ENCODE results near the gene DEPDC1B.

- TF ChIP-seq, protein P1, sequence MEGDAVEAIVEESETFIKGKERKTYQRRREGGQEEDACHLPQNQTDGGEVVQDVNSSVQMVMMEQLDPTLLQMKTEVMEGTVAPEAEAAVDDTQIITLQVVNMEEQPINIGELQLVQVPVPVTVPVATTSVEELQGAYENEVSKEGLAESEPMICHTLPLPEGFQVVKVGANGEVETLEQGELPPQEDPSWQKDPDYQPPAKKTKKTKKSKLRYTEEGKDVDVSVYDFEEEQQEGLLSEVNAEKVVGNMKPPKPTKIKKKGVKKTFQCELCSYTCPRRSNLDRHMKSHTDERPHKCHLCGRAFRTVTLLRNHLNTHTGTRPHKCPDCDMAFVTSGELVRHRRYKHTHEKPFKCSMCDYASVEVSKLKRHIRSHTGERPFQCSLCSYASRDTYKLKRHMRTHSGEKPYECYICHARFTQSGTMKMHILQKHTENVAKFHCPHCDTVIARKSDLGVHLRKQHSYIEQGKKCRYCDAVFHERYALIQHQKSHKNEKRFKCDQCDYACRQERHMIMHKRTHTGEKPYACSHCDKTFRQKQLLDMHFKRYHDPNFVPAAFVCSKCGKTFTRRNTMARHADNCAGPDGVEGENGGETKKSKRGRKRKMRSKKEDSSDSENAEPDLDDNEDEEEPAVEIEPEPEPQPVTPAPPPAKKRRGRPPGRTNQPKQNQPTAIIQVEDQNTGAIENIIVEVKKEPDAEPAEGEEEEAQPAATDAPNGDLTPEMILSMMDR (IDR thresholded peaks at IDR 0.05; ENCODE audit: poor library complexity): no peak
- TF ChIP-seq EZH2 (IDR thresholded peaks at IDR 0.05; ENCODE audit: borderline replicate concordance) (no peak), EZH2phosphoT487 (IDR thresholded peaks at IDR 0.05; ENCODE audit: low read depth, severe bottlenecking, unreplicated experiment) (no peak)
These were observed 13.0 kb upstream of the DEPDC1B start for GRCh38 chr5:60712950-60713349.

Measured in hepatocyte (in vitro differentiated cells).